Epithelial cell of prostate (primary cell): ENCODE results near the gene GSK3A.

Experiments
- DNase-seq: peaks from one replicate; pipeline ENCODE4 v3.0.0-alpha.2; 2011; ENCODE audit warnings: low read depth, low spot score
- H3K27ac ChIP-seq: fragments of 450-650 bp; 2 replicates; pipeline ENCODE4 v1.5.1; 2017; ENCODE audit warnings: mild to moderate bottlenecking

Gene GSK3A

GRCh38 chr19:42233678-42234292 lies 8.6 kb downstream of the GSK3A start:
- DNase-seq, result no peak
- H3K27ac ChIP-seq, result no peak overlapping the region

- no peak overlapping the region for H3K27ac ChIP-seq
- DNase-seq, result no peak
Measured at GRCh38 chr19:42233106-42233505, 9.3 kb downstream of the GSK3A start.

GRCh38 chr19:42232435-42232834 lies 10.0 kb downstream of the GSK3A start:
- H3K27ac ChIP-seq, result no peak overlapping the region

GRCh38 chr19:42230571-42230970 lies 11.8 kb downstream of the GSK3A start:
- DNase-seq, result no peak
- no peak overlapping the region for H3K27ac ChIP-seq

More at GRCh38 chr19:42232435-42232834, 10.0 kb downstream of the GSK3A start:
- no peak for DNase-seq

- no peak overlapping the region for H3K27ac ChIP-seq
Measured at GRCh38 chr19:42229855-42230351, 12.5 kb downstream of the GSK3A start.

GRCh38 chr19:42229301-42229854 lies 13.0 kb downstream of the GSK3A start:
- DNase-seq, result no peak
- no peak overlapping the region for H3K27ac ChIP-seq

More at GRCh38 chr19:42229855-42230351, 12.5 kb downstream of the GSK3A start:
- no peak for DNase-seq

- DNase-seq, result no peak
- H3K27ac ChIP-seq, result no peak overlapping the region
Measured at GRCh38 chr19:42228641-42229040, 13.8 kb downstream of the GSK3A start.

GRCh38 chr19:42226886-42227285 lies 15.5 kb downstream of the GSK3A start:
- no peak overlapping the region for H3K27ac ChIP-seq
- no peak for DNase-seq

GRCh38 chr19:42225718-42226292 lies 16.6 kb downstream of the GSK3A start:
- no peak for DNase-seq
- no peak overlapping the region for H3K27ac ChIP-seq

GRCh38 chr19:42224940-42225717 lies 17.3 kb downstream of the GSK3A start:
- DNase-seq, result no peak
- H3K27ac ChIP-seq, result no peak overlapping the region

- no peak for DNase-seq
- H3K27ac ChIP-seq, result peak overlapping the region; percentile 85
Measured at GRCh38 chr19:42220751-42221097, 21.7 kb downstream of the GSK3A start.

GRCh38 chr19:42219812-42220750 lies 22.3 kb downstream of the GSK3A start, which contains the start of gene ZNF526:
Gene ZNF526 (plus strand): TSS chr19:42220312. CDS start chr19:42224404, 4,092 bp downstream.
- DNase-seq, result peak; percentile 80
- peak within 1 kb of the TSS; percentile 85 for H3K27ac ChIP-seq

- peak within 1 kb of the TSS; percentile 85 for H3K27ac ChIP-seq
- DNase-seq, result peak; percentile 94
Measured at GRCh38 chr19:42217520-42218437, 24.6 kb downstream of the GSK3A start, which contains the start of gene DEDD2. Gene DEDD2 (minus strand): TSS chr19:42217677. CDS start chr19:42217007, 670 bp downstream.

GRCh38 chr19:42216653-42217519 lies 25.5 kb downstream of the GSK3A start:
- no peak for DNase-seq
- H3K27ac ChIP-seq, result peak overlapping the region; percentile 85

GRCh38 chr19:42214810-42215485 lies 27.5 kb downstream of the GSK3A start:
- DNase-seq, result no peak
- no peak overlapping the region for H3K27ac ChIP-seq

GRCh38 chr19:42212886-42213285 lies 29.5 kb downstream of the GSK3A start:
- DNase-seq, result no peak
- no peak overlapping the region for H3K27ac ChIP-seq

- DNase-seq, result no peak
- peak overlapping the region; percentile 92 for H3K27ac ChIP-seq
Measured at GRCh38 chr19:42208612-42209011, 33.8 kb downstream of the GSK3A start.
